Globus pallidus (tissue), 1 donor: ENCODE data around the gene STK16.

ENCODE experiments used
- DNase-seq: peaks from one replicate; pipeline ENCODE4 v3.0.0-alpha.2; 2015; ENCODE audit warnings: low spot score

Gene STK16

GRCh38 chr2:219214141-219214540 lies 31.1 kb upstream of the STK16 start:
- DNase-seq, result no peak

- no peak for DNase-seq
Measured at GRCh38 chr2:219214786-219215185, 30.5 kb upstream of the STK16 start.

DNA sequence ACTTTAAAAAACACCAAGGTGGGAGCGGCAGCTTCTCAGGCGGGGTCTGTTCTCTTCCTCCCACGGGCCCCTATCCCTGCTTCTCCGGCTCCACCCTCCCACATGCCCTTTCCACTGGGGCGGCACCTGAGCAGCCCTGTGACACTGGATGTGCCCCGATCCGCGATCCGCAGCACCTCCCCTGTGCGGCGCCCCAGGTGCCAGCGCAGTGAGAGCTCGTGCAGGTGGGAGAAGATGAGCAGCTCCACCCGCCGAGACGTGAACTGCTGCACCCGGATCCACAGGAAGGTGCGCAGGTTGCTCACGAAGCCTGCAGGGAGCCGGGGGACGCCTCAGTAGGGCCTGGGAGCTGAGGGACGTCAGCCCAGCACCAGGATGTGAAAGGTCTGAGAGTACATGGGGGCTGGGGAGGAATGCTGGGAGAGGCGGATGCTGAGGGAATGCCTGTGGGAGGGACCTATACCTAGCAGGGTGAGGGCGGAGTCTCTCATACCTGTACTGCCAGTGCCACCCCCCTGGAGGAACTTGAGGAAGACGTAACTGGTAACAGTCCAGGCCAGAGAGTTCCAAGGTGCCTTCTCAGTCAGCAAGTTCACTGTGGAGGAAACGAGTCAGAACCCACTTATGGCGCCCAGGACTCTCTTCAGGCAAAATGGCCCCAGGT lies 29.3 kb upstream of the STK16 start:
- no peak for DNase-seq

DNA sequence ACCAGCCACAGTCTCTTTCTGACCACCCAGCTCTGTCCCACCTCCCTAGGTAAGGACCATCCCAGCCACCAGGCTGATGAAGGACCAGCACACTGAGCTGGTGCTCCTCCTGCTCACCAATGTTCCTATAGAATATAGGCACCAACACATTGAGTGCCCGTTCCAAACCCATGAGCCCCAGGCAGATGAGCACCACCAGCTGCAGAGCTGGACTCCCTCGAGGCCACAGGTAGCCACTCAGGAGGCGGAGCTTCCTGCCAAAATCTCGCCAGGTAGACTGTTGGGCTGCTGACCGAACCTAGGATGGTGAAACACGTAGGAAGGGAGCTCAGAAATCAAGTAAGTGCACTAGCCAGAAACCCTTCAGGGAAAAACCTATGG lies 28.8 kb upstream of the STK16 start:
- DNase-seq, result no peak

DNA sequence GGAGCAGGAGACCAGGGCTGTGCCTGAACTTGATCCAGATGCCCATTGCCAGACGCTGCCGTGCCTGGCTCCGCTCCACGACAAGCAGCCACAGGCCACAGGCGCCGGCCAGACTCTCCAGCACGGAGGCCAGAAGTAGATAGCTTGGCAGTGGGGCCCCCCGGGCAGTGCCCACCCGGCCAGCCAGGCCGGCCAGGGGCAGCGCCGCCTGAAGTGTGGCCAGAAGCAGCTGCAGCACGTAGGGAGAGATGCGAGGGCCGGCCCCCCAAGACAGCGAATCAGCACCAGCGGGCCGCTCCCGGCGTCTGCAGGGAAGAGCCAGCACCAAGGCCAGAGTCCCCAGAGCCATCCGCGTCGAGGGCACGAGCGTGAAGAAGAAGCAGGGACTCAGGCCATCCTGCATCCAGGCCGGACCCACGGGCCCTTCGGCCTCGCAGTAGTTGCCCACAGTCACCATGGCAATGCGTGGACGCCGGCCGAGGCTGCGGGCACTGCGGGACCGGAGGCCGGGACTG lies 27.0 kb upstream of the STK16 start:
- DNase-seq, result peak; percentile 72

GRCh38 chr2:219218732-219219701 lies 26.3 kb upstream of the STK16 start, which contains the start of gene ABCB6:
ABCB6 (minus strand) TSS chr2:219218958; CDS start chr2:219218673, 285 bp downstream.
- peak; percentile 97 for DNase-seq

- DNase-seq, result no peak
Measured at GRCh38 chr2:219219784-219220532, 25.3 kb upstream of the STK16 start.

- no peak for DNase-seq
Measured at GRCh38 chr2:219220652-219221402, 24.5 kb upstream of the STK16 start.

GRCh38 chr2:219221957-219222518 lies 23.2 kb upstream of the STK16 start:
- DNase-seq, result no peak

GRCh38 chr2:219223831-219224610 lies 21.3 kb upstream of the STK16 start:
- no peak for DNase-seq

DNA sequence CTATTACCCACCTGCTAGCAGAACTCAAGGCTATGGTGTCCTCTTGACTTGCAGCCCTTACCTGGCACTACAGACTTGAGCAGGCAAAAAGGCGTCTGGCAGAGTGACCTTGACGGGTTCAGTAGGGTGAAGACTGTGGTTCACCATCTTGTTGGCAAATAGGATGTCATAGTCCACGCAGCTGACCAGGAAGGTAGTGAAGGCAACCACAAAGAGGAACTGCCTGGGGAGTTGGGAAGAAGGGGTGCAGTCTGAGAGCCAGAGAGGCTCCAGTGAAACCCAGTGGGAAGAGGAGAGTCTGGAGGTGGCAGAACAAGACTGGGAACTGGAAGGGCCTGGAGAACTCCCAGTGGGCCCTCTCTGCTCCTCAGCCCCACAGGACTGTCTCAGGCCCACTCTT lies 19.9 kb upstream of the STK16 start:
- no peak for DNase-seq

GRCh38 chr2:219228041-219228910 lies 17.0 kb upstream of the STK16 start:
- DNase-seq, result no peak

DNA sequence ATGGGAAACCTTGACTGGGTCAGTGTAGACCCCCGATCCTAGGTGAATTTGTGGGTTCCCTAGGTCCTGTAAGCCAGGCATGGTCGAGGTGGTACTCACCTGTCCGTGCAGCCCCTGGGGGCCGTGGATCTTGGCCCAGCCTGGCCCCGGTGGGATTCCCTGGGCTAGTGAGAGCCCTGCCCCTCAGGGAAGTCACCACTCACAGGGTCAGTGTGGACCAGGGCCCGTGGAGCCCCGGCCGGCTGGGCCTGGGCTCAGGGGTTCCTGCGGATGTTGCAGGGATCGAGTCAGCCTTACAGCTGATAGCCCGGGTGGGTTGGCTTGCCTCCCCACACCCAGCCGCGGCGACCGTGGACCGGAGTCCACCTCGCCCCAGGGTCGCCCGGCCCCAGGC lies 16.4 kb upstream of the STK16 start:
- no peak for DNase-seq

DNA sequence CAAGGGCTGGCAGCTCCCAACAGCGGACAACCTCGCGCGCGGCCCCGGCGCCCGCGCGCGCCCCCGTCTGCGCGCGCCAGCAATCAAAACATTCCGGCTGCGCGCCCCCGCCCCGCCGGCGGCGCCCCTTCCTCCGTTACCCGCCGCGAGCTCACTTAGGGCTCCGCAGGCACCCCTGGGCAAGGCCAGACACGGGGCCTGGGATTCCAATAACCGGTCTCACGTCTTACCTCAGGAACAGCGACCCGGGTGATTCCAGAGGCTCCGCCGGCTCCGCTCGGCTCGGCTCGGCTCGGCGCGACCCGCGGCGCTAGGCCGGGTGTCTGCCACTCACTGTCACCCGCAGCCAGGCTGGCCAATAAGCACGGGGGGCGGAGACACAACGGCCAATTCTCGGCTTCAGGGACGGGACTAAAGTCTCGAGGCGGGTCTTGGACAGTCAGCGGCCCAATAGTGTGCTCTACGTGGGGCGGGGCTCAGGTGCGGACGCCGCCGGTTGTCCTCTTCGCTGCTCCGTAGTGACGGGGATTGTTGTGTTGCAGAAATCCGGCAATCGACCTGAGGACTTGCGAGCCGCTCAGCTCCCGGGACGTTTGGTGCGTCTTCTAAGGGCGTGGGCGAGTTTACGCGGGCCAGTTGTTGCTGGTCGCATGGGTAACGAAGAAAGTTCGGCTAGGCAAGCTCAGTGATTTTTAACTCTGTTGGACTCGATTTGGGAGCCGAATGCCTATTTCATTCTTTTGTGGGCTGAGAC lies 15.8 kb upstream of the STK16 start, which contains the start of the genes ANKZF1 and ATG9A:
TSS of gene ANKZF1 (plus strand) at position 502 of the 754 bp plus-strand sequence. CDS start 452 bp downstream, outside the sequence.
TSS of gene ATG9A (minus strand) at position 332 of the 754 bp plus-strand sequence. CDS start 1,612 bp downstream, outside the sequence.
- peak; percentile 99 for DNase-seq

- no peak for DNase-seq
Measured at GRCh38 chr2:219230059-219230540, 15.2 kb upstream of the STK16 start.

DNA sequence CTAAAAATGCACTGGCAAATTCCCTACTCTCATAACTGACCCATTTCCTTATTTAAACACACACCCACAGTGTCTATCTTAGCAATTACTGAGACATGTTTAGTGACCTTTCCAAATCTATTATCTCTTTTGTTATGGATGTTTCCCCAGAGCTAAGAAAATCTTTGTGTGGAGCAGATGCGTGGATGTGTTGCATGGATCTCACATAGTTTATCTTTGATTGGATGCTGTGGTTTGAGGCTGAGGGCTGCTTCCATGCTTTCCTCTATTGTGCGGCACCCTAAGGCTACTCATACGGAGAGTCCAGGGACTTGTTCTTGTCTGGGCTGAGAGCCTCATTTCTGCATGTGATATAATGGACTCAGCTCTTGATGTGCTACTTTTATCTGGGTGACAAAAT lies 10.9 kb upstream of the STK16 start:
- DNase-seq, result no peak

- no peak for DNase-seq
Measured at GRCh38 chr2:219243291-219243761, 2.0 kb upstream of the STK16 start.

- DNase-seq, result no peak
Measured at GRCh38 chr2:219244789-219245147, 511 bp upstream of the STK16 start.
